PC-3 (cell line): ENCODE results near the gene KCNAB3.

ENCODE experiments used
- CTCF ChIP-seq: fragments of 300-600 bp; sonication (generic); conservative IDR thresholded peaks from 2 replicates; pipeline ENCODE4 v1.5.1; 2017; ENCODE audit warnings: antibody characterized with exemption, low read depth, mild to moderate bottlenecking, low read length
- EZH2 ChIP-seq: fragments of 300-600 bp; sonication (generic); IDR thresholded peaks from one replicate; pipeline ENCODE4 v1.6.1; 2017; ENCODE audit warnings: antibody characterized with exemption, mild to moderate bottlenecking, low read length; ENCODE audit not compliant: unreplicated experiment

DNA sequence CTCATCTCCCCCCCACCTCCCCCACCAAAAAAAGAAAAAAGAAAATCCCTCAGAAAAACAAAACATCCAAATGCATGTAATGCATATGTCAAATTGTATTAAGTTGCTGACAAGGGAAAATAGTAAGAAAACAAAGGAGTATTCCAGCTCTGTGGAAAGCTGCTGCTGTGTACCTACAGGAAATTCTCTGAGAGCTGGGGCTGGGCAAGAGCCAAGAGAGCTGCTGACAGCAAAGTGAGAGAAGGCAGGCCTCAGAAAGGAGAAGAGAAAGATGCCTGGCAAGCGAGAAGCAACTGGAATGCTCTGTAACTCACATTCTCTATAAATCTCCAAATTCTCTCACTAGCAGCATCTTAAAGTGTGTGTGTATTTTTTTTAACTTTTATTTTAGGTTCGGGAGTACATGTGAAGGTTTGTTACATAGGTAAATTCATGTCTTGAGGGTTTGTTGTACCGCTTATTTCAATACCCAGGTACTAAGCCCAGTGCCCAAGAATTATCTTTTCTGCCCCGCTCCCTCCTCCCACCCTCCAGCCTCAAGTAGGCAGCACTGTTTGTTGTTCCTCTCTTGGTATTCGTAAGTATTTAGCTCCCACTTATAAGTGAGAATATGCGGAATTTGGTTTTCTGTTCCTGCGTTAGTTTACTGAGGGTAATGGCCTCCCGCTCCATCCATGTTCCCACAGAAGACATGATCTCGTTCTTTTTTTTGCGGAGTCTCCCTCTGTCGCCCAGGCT, 26.7 kb upstream of the KCNAB3 start:
- no peak for TF ChIP-seq CTCF
- TF ChIP-seq EZH2, result no peak
